ENCODE data around the gene LSM2.

The LSM2 gene

DNA sequence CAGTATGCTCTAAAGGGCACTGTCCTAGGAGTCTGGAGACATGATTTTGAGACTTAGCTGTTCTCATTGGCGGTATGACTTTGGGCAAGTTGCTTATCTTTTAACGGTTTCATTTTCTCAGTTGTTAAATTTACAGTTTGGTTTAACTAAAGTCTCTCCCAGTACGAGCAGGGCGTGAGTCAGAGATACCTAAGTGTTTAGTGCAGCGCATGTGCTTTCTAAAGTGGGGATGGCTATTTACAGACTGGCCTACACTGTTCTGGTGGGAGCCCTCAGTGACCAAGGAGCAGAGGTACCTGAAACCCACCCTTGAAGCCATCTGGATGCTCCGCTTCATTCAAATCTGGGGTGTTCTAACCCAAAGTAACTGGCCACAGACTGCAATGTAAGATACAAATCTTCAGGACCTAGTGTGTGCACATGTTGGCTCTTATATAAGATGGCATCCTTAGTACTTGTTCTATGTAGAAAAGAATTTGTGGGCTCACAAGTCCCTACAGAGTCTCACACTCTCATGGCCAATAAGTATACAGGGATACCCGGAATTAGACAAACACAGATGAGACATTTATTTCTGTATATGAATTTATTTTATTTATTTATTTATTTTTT is 56.2 kb downstream of the LSM2 start:
- peak; percentile 63 for DNase-seq (ENCODE audit: low spot score)

DNA sequence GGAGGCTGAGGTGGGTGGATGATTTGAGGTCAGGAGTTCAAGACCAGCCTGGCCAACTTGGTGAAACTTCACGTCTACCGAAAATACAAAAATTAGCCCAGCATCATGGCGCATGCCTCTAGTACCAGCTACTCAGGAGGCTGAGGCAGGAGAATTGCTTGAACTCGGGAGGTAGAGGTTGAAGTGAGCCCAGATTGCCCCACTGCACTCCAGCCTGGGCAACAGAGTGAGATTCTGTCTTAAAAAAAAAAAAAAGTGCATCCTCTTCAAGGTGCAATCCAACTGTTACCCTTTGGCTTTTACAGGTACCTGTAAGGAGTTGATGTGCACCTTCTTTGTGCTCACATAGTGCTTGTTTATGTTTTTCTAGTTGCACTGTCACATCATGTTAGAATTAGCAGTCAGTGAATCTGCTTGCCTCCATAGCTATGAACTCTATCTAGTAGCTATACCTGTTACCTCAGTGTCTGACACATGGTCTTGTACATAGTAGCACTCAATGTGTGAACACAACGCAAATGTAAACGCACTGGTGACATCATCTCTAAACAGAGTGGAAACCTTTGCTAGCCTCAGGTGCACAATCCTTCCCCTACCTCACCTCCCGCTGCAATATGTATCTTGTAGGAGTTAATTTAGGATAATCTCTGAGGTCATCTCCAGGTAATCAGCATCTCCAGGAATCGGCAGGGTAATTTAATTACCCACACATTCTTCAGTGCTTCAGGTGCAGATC is 57.3 kb downstream of the LSM2 start:
- no peak for DNase-seq (ENCODE audit: low spot score)

All from RKO (cell line).